Gastroesophageal sphincter (tissue), 3 donors: Measurements from ENCODE around the gene MCFD2.

Experiments
- EP300 ChIP-seq: sonication (generic); formaldehyde crosslinking; IDR thresholded peaks from one replicate; pipeline ENCODE4 v1.6.1; 2017; ENCODE audit warnings: antibody characterized with exemption, mild to moderate bottlenecking
- POLR2A ChIP-seq, 2 donors: fragments of 450-650 bp; IDR thresholded peaks; one replicate each; pipeline ENCODE4 v1.6.1; 2017; ENCODE audit warnings: antibody characterized with exemption in 2 of 2, mild to moderate bottlenecking in 2 of 2, moderate library complexity in 1 of 2
- POLR2AphosphoS5 ChIP-seq: sonication (generic); formaldehyde crosslinking; IDR thresholded peaks from one replicate; pipeline ENCODE4 v1.6.1; 2017; ENCODE audit warnings: antibody characterized with exemption
- TF ChIP-seq, protein P1 (sequence below), 4 experiments: fragments of 200-600 bp in 2 of 4; fragments of 450-650 bp in 2 of 4; sonication (generic) in 1 of 4; IDR thresholded peaks; one replicate each; pipeline ENCODE4 v1.5.1; 2017 to 2019; ENCODE audit warnings: antibody characterized with exemption in 4 of 4, mild to moderate bottlenecking in 2 of 4, moderate library complexity in 2 of 4

DNA sequence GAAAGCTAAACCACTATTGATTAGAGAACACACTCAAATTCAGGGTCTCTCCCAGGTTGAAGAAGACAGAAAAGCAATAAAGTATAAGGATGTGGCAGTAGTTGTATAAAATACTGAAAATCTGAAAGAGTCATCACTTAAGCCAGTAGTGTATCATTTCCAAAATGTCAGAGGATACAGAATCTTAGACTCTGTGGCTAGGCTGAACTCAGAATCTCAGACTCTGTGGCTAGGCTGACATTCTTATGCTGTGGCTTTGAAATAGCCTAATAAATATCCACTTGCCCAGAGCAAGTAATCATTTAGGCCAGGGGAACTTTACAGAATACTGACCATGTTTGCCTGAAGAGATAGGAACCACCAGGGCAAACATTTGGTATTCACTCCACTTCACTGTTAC, 13.1 kb downstream of the MCFD2 start:
- TF ChIP-seq, protein P1, sequence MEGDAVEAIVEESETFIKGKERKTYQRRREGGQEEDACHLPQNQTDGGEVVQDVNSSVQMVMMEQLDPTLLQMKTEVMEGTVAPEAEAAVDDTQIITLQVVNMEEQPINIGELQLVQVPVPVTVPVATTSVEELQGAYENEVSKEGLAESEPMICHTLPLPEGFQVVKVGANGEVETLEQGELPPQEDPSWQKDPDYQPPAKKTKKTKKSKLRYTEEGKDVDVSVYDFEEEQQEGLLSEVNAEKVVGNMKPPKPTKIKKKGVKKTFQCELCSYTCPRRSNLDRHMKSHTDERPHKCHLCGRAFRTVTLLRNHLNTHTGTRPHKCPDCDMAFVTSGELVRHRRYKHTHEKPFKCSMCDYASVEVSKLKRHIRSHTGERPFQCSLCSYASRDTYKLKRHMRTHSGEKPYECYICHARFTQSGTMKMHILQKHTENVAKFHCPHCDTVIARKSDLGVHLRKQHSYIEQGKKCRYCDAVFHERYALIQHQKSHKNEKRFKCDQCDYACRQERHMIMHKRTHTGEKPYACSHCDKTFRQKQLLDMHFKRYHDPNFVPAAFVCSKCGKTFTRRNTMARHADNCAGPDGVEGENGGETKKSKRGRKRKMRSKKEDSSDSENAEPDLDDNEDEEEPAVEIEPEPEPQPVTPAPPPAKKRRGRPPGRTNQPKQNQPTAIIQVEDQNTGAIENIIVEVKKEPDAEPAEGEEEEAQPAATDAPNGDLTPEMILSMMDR (IDR thresholded peaks at IDR 0.05): no peak
- TF ChIP-seq POLR2AphosphoS5 (no peak), EP300 (no peak), POLR2A (IDR thresholded peaks at IDR 0.05) (no peak)
